Liver (tissue), 3 donors: Measurements from ENCODE around the gene ZNF618.

ENCODE experiments used
- HNF4G ChIP-seq: IDR thresholded peaks from 2 replicates; pipeline ENCODE4 v1.6.1; 2016; ENCODE audit warnings: antibody characterized with exemption
- RAD21 ChIP-seq, 2 donors: IDR thresholded peaks; 2 replicates each; pipeline ENCODE4 v1.6.1; 2016; ENCODE audit warnings: antibody characterized with exemption in 2 of 2, mild to moderate bottlenecking in 2 of 2
- RXRA ChIP-seq, 2 donors: IDR thresholded peaks; 2 replicates each; pipeline ENCODE4 v1.6.1; 2017 to 2018; ENCODE audit warnings: antibody characterized with exemption in 2 of 2, mild to moderate bottlenecking in 1 of 2
- SP1 ChIP-seq: IDR thresholded peaks from 2 replicates; pipeline ENCODE4 v1.6.1; 2018; ENCODE audit warnings: antibody characterized with exemption, mild to moderate bottlenecking
- TAF1 ChIP-seq: conservative IDR thresholded peaks from 2 replicates; pipeline ENCODE4 v1.6.1; 2016; ENCODE audit warnings: antibody characterized with exemption, mild to moderate bottlenecking
- YY1 ChIP-seq: IDR thresholded peaks from 2 replicates; pipeline ENCODE4 v1.6.1; 2016; ENCODE audit warnings: antibody characterized with exemption, mild to moderate bottlenecking
- TF ChIP-seq, protein P1 (sequence below): fragments of 150-350 bp; IDR thresholded peaks from 2 replicates; pipeline ENCODE4 v1.5.1; 2017; ENCODE audit warnings: improper control_type of control experiment, low read depth, low read length; ENCODE audit not compliant: missing input control
- TF ChIP-seq, protein P2 (sequence below): IDR thresholded peaks from 2 replicates; pipeline ENCODE4 v1.6.1; 2016; ENCODE audit warnings: antibody characterized with exemption, mild to moderate bottlenecking
- TF ChIP-seq, protein P3 (sequence below): IDR thresholded peaks from 2 replicates; pipeline ENCODE4 v1.6.1; 2016; ENCODE audit warnings: antibody characterized with exemption
- TF ChIP-seq, protein P4 (sequence below): IDR thresholded peaks from 2 replicates; pipeline ENCODE4 v1.6.1; 2016; ENCODE audit warnings: antibody characterized with exemption
- donor health status: healthy.
- donor health status: healthy.

DNA sequence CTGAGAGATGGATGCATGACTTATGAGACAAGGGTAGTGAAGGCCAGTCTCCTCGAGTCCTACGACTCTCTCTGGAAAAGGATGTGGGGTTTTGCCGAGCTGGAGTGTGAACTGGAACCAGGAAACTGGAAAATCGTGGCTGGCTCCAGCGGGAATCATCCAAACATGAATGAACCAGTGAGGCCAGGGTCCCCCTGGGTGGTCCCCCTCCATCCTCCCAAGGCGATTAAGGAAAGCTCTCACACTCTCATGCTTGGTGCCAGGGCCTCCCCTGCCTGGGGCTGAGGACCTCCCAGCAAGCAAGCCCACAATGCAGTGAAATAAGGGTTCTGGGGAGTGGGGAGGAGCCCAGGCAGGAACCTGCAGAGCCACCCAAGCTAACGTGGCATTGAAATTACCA lies 211.6 kb downstream of the ZNF618 start:
- TF ChIP-seq, protein P1, sequence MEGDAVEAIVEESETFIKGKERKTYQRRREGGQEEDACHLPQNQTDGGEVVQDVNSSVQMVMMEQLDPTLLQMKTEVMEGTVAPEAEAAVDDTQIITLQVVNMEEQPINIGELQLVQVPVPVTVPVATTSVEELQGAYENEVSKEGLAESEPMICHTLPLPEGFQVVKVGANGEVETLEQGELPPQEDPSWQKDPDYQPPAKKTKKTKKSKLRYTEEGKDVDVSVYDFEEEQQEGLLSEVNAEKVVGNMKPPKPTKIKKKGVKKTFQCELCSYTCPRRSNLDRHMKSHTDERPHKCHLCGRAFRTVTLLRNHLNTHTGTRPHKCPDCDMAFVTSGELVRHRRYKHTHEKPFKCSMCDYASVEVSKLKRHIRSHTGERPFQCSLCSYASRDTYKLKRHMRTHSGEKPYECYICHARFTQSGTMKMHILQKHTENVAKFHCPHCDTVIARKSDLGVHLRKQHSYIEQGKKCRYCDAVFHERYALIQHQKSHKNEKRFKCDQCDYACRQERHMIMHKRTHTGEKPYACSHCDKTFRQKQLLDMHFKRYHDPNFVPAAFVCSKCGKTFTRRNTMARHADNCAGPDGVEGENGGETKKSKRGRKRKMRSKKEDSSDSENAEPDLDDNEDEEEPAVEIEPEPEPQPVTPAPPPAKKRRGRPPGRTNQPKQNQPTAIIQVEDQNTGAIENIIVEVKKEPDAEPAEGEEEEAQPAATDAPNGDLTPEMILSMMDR: no peak
- no peak for TF ChIP-seq SP1
- no peak for TF ChIP-seq YY1
- TF ChIP-seq, protein P2, sequence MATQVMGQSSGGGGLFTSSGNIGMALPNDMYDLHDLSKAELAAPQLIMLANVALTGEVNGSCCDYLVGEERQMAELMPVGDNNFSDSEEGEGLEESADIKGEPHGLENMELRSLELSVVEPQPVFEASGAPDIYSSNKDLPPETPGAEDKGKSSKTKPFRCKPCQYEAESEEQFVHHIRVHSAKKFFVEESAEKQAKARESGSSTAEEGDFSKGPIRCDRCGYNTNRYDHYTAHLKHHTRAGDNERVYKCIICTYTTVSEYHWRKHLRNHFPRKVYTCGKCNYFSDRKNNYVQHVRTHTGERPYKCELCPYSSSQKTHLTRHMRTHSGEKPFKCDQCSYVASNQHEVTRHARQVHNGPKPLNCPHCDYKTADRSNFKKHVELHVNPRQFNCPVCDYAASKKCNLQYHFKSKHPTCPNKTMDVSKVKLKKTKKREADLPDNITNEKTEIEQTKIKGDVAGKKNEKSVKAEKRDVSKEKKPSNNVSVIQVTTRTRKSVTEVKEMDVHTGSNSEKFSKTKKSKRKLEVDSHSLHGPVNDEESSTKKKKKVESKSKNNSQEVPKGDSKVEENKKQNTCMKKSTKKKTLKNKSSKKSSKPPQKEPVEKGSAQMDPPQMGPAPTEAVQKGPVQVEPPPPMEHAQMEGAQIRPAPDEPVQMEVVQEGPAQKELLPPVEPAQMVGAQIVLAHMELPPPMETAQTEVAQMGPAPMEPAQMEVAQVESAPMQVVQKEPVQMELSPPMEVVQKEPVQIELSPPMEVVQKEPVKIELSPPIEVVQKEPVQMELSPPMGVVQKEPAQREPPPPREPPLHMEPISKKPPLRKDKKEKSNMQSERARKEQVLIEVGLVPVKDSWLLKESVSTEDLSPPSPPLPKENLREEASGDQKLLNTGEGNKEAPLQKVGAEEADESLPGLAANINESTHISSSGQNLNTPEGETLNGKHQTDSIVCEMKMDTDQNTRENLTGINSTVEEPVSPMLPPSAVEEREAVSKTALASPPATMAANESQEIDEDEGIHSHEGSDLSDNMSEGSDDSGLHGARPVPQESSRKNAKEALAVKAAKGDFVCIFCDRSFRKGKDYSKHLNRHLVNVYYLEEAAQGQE: no peak
- TF ChIP-seq RXRA (IDR thresholded peaks at IDR 0.05): no peak
- TF ChIP-seq, protein P3, sequence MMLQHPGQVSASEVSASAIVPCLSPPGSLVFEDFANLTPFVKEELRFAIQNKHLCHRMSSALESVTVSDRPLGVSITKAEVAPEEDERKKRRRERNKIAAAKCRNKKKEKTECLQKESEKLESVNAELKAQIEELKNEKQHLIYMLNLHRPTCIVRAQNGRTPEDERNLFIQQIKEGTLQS: no peak
- no peak for TF ChIP-seq RAD21 (IDR thresholded peaks at IDR 0.05)
- no peak for TF ChIP-seq HNF4G
- TF ChIP-seq, protein P4, sequence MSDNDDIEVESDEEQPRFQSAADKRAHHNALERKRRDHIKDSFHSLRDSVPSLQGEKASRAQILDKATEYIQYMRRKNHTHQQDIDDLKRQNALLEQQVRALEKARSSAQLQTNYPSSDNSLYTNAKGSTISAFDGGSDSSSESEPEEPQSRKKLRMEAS: no peak
- TF ChIP-seq TAF1: no peak
